NCI-H1417 treated with DMSO at 0.1 percent for 48 hours (cell line): ENCODE data around the gene MYT1.

Source experiments
- DNase-seq: peaks from one replicate; lab custom pipeline; 2025; lab: John Stamatoyannopoulos, UW

MYT1 gene

DNA sequence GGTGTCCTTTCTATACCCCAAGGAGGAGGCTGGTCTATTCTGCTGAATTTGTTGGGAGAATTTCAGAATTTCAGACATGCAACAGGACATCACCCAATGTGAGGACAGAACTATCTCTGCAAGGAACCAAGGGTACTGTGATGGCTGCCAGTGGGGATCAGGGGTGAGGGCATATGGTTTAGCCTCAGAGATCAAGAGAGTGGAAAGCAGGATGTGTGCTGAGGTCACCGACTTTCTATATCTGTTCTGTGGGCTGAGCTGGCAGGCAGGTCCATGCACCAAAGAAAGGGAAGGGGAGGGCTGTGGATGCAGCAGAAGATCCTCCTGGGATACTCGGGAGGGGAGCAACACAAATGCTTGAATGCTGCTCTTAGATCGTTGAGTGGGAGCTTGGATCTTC, 28.8 kb downstream of the MYT1 start:
- no peak for DNase-seq

GRCh38 chr20:64194269-64194668, 30.0 kb downstream of the MYT1 start:
- DNase-seq = no peak

DNA sequence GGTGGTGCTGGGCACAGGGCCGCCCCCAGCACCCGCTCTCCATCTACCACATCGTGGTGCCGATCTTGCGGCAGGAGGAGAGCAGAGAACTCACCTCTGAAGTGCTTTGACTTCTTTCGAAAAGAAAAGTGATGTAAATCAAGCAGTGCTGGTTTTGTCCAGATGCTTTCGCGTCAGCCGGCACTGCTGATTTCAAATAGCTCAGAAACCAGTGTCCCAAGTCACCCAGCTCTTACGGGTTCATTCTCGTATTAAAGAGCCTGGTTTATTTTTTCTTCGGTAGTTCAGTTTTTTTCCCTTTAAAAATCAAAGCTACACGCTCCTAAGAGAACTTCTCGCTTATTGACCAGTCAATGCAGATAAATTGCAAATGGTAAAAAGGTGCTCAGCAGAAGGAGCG, 32.1 kb downstream of the MYT1 start:
- DNase-seq = no peak

- DNase-seq = peak; percentile 82
Measured at GRCh38 chr20:64196847-64197306, 32.6 kb downstream of the MYT1 start.

DNA sequence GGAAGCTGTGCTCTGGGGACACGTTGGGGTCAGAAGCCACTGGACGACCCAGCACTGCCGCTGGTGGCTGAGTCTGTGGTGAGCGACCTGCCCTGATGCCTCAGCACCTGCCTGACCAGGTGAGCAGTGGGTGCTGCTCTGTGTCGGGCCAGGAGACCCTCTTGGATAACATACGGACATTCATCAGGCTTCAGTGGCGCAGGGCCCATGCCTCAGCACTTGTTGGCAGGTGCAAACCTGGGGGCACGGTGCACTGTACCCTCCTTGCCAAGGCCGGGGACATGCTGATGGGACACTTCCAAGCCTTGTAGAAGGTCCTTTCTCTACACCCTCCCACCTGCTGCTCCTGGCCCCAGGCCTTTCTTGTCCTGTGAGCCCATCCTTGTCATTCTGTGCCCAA, 34.1 kb downstream of the MYT1 start:
- DNase-seq = no peak

DNA sequence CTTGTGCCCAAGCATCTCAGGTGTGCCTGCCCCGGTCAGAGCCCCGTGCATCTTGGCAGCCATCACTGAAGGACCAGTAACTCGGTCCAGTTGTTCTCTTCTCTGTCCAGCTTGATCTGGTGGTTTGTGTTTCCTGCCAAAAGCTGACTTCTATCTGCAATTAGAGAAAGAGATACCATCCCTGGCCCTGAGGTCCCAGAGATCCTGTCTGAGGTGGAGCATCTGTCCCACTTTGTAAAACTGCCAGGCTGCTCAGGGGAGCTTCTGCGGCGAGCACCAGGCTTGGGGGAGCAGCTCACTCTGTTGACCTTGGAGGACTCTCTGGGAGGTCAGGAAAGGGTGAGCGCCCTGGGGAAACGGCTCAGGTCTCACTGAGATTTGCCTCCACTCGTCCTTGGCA, 35.1 kb downstream of the MYT1 start:
- no peak for DNase-seq

GRCh38 chr20:64200740-64201139, 36.5 kb downstream of the MYT1 start:
- no peak for DNase-seq

- no peak for DNase-seq
Measured at GRCh38 chr20:64201653-64202052, 37.4 kb downstream of the MYT1 start.

DNA sequence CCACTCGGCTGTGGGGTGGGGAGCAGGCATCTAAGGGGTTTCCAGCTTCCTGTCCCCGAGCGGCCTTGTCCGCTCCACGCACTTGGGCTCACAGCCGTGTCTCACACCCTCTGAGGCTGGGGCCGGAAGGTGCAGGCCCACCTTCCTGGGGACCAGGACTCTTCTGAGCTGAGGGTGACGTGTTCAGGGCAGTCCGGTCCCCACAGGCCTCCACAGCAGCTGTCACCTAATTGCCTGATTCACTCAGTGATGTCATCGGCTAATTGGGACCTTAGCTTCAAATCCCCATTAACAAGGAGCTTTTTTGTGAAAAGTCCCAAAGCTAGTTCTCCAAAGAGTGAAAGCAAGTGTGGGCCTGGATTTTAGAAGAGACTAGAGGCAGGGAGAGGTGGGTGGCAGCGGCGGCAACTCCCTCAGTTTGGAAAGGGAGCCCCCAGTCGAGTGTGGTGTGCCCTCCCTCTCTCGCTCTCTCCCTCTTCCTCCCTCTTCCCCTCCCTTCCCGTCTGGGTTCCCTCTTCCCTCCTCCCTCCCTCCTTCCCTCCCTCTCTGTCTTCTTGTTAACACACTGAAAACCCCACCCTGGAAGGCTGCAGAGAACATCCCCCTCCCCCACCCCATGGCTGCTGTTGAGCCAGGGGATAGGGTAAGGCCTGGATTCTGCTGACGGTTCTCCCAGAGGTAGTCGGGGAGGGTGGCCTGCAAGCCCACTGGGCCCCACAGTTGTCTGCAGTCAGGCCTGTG, 39.0 kb downstream of the MYT1 start:
- DNase-seq = no peak

- DNase-seq = no peak
Measured at GRCh38 chr20:64205611-64206026, 41.4 kb downstream of the MYT1 start.

- no peak for DNase-seq
Measured at GRCh38 chr20:64206614-64207013, 42.4 kb downstream of the MYT1 start.

GRCh38 chr20:64207641-64208590, 43.7 kb downstream of the MYT1 start:
- DNase-seq = no peak

DNA sequence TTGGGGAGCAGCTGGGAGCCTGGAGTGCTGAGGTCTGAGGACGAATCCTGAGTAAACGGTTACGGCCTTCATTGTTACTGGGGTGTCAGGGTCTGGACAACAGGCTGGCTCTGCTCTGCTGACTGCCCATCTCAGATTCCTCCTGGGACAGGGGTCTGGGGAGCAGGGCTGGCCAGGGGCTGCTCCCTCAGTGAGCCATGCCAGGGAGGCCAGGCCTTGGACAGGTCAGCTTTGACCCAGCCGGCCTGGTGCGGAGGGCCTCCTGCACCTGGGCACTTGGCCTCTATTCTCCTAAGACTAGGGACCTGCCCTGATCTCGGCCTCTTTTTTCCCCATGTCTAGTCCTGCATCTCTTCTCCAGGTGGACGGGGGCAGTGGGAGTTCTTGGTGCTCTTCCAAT, 44.9 kb downstream of the MYT1 start:
- DNase-seq = no peak

DNA sequence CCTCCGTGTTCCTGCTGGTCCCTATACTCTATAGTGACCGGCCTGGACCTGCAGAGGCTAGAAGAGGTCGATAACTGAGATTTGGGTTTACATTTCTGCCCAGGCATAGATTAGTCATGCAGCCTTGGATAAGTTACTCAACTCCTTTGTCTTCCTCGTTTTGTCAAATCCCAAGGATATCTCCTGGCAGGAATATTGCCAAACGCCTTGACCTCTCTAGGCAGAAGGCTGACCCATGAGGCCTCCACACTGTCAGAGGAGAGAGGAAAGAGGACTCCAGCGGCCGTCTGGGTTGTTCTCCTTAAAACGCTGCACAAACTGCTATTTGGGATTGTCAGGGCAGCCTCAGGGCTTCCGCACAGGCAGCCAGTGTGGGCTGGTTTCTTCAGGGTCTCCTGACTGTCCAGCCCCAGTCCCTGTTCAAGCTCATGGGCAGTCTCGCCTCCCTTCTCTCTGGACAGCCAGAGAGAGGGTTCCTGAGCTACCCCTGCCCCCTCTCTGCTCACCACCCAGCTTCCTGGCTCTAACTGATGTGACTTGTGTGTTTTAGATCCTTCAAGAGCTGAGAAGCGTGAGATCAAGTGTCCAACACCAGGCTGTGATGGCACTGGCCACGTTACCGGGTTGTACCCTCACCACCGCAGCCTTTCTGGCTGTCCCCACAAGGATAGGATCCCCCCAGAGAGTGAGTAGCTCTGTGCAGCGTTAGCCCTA, 46.6 kb downstream of the MYT1 start:
- no peak for DNase-seq

- no peak for DNase-seq
Measured at GRCh38 chr20:64211874-64212658, 47.8 kb downstream of the MYT1 start.

- no peak for DNase-seq
Measured at GRCh38 chr20:64212755-64213154, 48.5 kb downstream of the MYT1 start.

GRCh38 chr20:64214113-64214512, 49.9 kb downstream of the MYT1 start:
- DNase-seq = no peak

DNA sequence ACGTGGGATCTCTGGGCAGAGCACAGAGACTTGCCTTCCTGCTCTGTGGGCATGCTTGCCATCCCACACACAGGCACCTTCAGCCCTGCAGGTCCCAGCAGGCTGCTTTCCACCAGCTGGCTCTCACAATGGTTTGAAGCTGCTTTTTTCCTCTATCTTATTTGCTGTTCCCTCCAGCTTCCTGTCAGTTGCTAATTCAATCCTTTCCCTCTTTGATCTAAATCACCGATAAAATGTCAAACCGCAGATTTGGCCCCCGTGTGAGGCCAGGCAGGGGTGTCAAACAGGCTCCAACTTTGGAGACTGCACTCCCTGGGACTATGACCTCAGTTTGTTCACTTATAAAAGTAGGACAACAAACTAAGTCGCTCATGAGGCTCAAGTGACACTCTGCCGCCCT, 50.7 kb downstream of the MYT1 start:
- DNase-seq = no peak

GRCh38 chr20:64216036-64216435, 51.8 kb downstream of the MYT1 start:
- no peak for DNase-seq

DNA sequence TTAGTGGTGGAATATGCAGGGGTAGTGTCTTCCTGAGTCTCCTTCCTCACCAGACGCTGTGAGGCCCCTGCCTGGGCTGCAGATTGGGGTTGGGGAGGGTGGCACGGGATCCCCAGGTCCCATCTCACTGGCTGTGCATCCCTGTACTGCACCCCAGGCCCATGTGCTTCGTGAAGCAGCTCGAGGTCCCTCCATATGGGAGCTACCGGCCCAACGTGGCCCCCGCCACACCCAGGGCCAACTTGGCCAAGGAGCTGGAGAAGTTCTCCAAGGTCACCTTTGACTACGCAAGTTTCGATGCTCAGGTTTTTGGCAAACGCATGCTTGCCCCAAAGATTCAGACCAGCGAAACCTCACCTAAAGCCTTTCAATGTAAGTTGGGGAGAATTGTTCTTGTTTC, 52.7 kb downstream of the MYT1 start:
- no peak for DNase-seq

GRCh38 chr20:64217539-64218221, 53.4 kb downstream of the MYT1 start:
- DNase-seq = no peak
